SK-N-MC (cell line): ENCODE measurements around the gene HCRTR1.

Source experiments
- DNase-seq: peaks from one replicate; pipeline ENCODE4 v3.0.0-alpha.2; 2011; ENCODE audit warnings: low read depth, low spot score
- H3K27ac ChIP-seq: fragments of 200-600 bp; sonication (generic); 2 replicates; pipeline ENCODE4 v1.5.1; 2016; ENCODE audit warnings: mixed run types
- H3K36me3 ChIP-seq: fragments of 200-600 bp; sonication (generic); 2 replicates; pipeline ENCODE4 v1.6.1; 2017; ENCODE audit warnings: antibody characterized with exemption, low read length, mixed read lengths; ENCODE audit not compliant: insufficient read depth
- H3K4me3 ChIP-seq: fragments of 200-600 bp; sonication (generic); 2 replicates; pipeline ENCODE4 v1.5.1; 2016
- H3K9ac ChIP-seq: fragments of 200-600 bp; sonication (generic); 2 replicates; pipeline ENCODE4 v1.8.0; 2017; ENCODE audit warnings: mixed run types, mixed read lengths; ENCODE audit not compliant: insufficient read length
- H3K9me3 ChIP-seq: fragments of 200-600 bp; sonication (generic); 2 replicates; pipeline ENCODE4 v1.6.1; 2017; ENCODE audit warnings: low read depth, mild to moderate bottlenecking, antibody characterized with exemption, low read length, moderate library complexity, mixed read lengths
- EZH2 ChIP-seq: fragments of 200-600 bp; sonication (generic); IDR thresholded peaks from one replicate; pipeline ENCODE4 v1.6.1; 2017; ENCODE audit warnings: antibody characterized with exemption
- FOXP2 ChIP-seq: optimal IDR thresholded peaks from 2 replicates; pipeline ENCODE3; 2011; ENCODE audit warnings: mild to moderate bottlenecking, moderate library complexity; ENCODE audit not compliant: insufficient read depth; ENCODE audit errors: extremely low read length, control extremely low read depth
- POLR2AphosphoS5 ChIP-seq: IDR thresholded peaks from 2 replicates; pipeline ENCODE4 v1.6.1; 2012; ENCODE audit warnings: mild to moderate bottlenecking, low read depth, low read length, borderline replicate concordance

HCRTR1 gene

GRCh38 chr1:31621847-31622730 lies 4.6 kb downstream of the HCRTR1 start:
- H3K4me3 ChIP-seq = no peak overlapping the region
- H3K36me3 ChIP-seq = no peaks in the 10 kb centered on the region
- no peaks in the 10 kb centered on the region for H3K9me3 ChIP-seq
- H3K9ac ChIP-seq = no peak overlapping the region
- TF ChIP-seq FOXP2 = no peak
- no peak for TF ChIP-seq POLR2AphosphoS5
- no peak for TF ChIP-seq EZH2
- no peak overlapping the region for H3K27ac ChIP-seq
- DNase-seq = no peak

- Histone ChIP-seq H3K27ac (no peak overlapping the region), H3K4me3 (no peak overlapping the region), H3K36me3 (peaks cover 4% of the 10 kb centered on the region; the same call in 1 of the 2 replicates), H3K9me3 (no peaks in the 10 kb centered on the region), H3K9ac (no peak overlapping the region)
- no peak for DNase-seq
- no peak for TF ChIP-seq POLR2AphosphoS5
These were observed 5.9 kb downstream of the HCRTR1 start for GRCh38 chr1:31623365-31623764.

DNA sequence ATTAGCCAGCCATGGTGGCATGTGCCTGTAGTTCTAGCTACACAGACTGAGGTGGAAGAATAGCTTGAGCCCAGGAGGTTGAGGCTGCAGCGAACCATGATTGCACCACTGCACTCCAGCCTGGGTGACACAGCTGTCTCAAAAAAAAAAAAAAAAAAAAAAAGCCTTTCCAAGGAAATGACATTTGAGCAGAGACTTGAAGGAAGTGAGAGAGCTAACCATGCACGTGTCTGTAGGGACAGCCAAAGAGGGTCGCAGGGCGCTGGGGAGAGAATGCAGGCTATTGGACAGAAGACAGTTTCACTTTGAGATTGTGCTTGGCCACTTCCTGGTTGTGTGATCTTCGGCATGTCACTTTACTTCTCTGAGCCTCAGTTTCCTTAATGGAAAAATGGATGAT lies 6.8 kb downstream of the HCRTR1 start:
- no peak overlapping the region for H3K4me3 ChIP-seq
- H3K36me3 ChIP-seq = peaks cover 13% of the 10 kb centered on the region; the same call in 1 of the 2 replicates
- no peaks in the 10 kb centered on the region for H3K9me3 ChIP-seq
- H3K27ac ChIP-seq = no peak overlapping the region
- no peak for TF ChIP-seq POLR2AphosphoS5
- TF ChIP-seq FOXP2 = no peak
- no peak for TF ChIP-seq EZH2
- H3K9ac ChIP-seq = no peak overlapping the region
- DNase-seq = no peak

DNA sequence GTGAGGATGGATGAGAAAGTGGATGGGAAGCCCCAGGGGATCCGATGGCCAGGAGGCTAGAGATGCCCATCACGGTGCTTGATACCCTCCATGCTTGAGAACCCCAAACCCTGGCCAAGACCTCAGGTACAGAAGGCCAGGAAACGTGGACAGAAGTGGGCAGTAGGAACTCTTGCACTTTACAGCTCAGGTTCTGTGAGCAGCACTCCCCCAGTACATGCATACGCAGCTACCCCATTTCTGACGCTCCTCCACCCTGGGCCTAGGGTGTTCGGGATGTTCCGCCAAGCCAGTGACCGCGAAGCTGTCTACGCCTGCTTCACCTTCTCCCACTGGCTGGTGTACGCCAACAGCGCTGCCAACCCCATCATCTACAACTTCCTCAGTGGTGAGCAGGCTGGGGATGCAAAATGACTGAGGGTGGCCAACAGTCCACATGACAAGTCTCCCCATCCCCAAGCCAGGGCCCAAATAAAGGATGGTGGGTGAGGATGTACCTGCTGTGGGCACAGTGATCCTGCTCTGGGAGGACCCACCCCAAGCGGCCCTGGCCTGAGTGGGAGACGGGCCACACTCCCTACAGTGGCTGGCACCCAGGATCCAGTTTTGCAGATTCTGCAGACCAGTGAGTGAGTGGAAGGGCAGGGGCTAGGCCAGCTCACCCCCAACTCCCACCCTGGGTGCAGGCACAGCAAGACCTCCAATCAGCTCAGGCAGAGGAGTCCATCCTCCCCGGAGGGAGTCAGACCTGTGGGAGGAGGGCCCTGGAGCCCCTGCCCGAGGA lies 7.4 kb downstream of the HCRTR1 start:
- H3K27ac ChIP-seq = no peak overlapping the region
- no peak overlapping the region for H3K9ac ChIP-seq
- peaks cover 18% of the 10 kb centered on the region; the same call in 1 of the 2 replicates for H3K36me3 ChIP-seq

GRCh38 chr1:31625561-31626222 lies 8.2 kb downstream of the HCRTR1 start:
- no peak for DNase-seq
- H3K9me3 ChIP-seq = no peaks in the 10 kb centered on the region
- H3K9ac ChIP-seq = no peak overlapping the region
- TF ChIP-seq FOXP2 = no peak
- no peak for TF ChIP-seq EZH2
- TF ChIP-seq POLR2AphosphoS5 = no peak
- peaks cover 24% of the 10 kb centered on the region; the same call in 1 of the 2 replicates for H3K36me3 ChIP-seq
- no peak overlapping the region for H3K27ac ChIP-seq
- H3K4me3 ChIP-seq = no peak overlapping the region

More for the DNA sequence above, 7.4 kb downstream of the HCRTR1 start:
- Histone ChIP-seq H3K4me3 (no peak overlapping the region), H3K9me3 (no peaks in the 10 kb centered on the region)
- no peak for TF ChIP-seq POLR2AphosphoS5
- no peak for TF ChIP-seq EZH2
- TF ChIP-seq FOXP2 = no peak
- no peak for DNase-seq

GRCh38 chr1:31626223-31627207 lies 9.0 kb downstream of the HCRTR1 start:
- Histone ChIP-seq H3K36me3 (peaks cover 31% of the 10 kb centered on the region), H3K4me3 (no peak overlapping the region), H3K9ac (no peak overlapping the region), H3K9me3 (no peaks in the 10 kb centered on the region), H3K27ac (no peak overlapping the region)
- TF ChIP-seq FOXP2 (no peak), EZH2 (no peak), POLR2AphosphoS5 (no peak)
- DNase-seq = no peak

DNA sequence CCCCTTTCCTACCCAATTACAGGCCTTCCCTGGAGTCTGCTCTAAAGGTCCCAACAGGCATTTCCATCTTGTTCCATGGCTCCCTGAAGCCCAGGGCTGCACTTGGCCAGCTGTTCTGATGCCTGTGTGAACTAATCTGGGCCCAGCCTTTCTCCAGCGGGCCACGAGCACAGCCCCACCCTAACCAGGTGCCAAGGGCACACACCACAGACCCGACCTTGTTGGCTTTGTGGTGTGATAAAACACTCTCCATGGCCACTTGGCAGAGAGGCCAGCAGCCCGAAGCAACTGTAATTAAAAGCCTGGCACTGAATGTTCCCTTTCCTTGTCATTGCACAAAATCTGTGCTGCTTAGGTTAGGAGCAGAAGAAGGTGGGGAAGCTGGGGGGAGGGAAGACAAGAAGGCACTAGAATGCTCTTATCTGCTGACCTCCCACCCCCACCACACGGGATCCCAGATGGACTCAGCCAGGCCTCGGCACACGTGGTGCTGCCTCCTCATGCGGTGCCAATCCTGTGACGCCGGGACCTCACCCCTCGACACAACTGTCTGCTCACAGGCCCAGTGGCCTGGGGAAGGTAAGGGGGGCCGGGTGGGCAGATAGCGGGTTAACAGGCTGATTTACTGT lies 9.9 kb downstream of the HCRTR1 start:
- no peak overlapping the region for H3K9ac ChIP-seq
- TF ChIP-seq POLR2AphosphoS5 (no peak), FOXP2 (no peak), EZH2 (no peak)
- no peak overlapping the region for H3K27ac ChIP-seq
- no peak overlapping the region for H3K4me3 ChIP-seq
- H3K36me3 ChIP-seq = peaks cover 39% of the 10 kb centered on the region
- no peaks in the 10 kb centered on the region for H3K9me3 ChIP-seq
- no peak for DNase-seq
